ENCODE data around the gene GPC5.

Gene GPC5

GRCh38 chr13:91368676-91369440, 29.6 kb upstream of the GPC5 start:
- TF ChIP-seq CTCF (IDR thresholded peaks at IDR 0.05; ENCODE audit: low read depth, low read length): no peak
- H3K4me3 ChIP-seq (ENCODE audit: low read depth, low read length): no peak overlapping the region
- peak; percentile 47 for DNase-seq (ENCODE audit: low read depth, low spot score)
- in situ Hi-C loops (cut with HindIII; ENCODE audit: low sequenced_read_pairs): no loop called here

- in situ Hi-C loops (cut with HindIII; ENCODE audit: low sequenced_read_pairs): no loop called here
- no peak overlapping the region for H3K4me3 ChIP-seq (ENCODE audit: low read depth, low read length)
- DNase-seq (ENCODE audit: low read depth, low spot score): peak; percentile 48
- no peak for TF ChIP-seq CTCF (IDR thresholded peaks at IDR 0.05; ENCODE audit: low read depth, low read length)
Observed at GRCh38 chr13:91369441-91369831, 29.0 kb upstream of the GPC5 start.

DNA sequence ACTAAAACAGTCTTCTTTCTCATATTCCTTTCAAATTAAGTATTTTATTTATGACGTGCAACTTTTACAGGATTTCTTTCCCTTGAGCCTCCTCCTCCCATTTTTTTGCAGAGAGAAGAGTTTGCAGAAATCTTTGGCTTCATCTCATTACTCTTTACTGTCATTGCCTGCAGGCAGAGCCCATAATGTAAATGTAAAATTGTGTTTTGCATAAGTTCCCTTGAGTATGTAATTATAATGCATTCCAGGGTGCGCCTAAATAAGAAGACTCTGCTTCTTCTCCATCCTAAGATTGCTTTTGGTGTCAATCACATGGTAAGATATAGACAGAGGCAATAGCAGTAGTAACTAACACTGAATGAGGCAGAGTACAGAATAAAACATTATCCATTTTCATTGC, 27.9 kb upstream of the GPC5 start:
- in situ Hi-C loops (cut with HindIII; ENCODE audit: low sequenced_read_pairs): no loop called here
- H3K4me3 ChIP-seq (ENCODE audit: low read depth, low read length): no peak overlapping the region
- DNase-seq (ENCODE audit: low read depth, low spot score): no peak
- TF ChIP-seq CTCF (IDR thresholded peaks at IDR 0.05; ENCODE audit: low read depth, low read length): no peak

- in situ Hi-C loops (cut with HindIII; ENCODE audit: low sequenced_read_pairs): no loop called here
- no peak for DNase-seq (ENCODE audit: low read depth, low spot score)
- no peak overlapping the region for H3K4me3 ChIP-seq (ENCODE audit: low read depth, low read length)
- TF ChIP-seq CTCF (IDR thresholded peaks at IDR 0.05; ENCODE audit: low read depth, low read length): no peak
Observed at GRCh38 chr13:91372911-91373310, 25.5 kb upstream of the GPC5 start.

DNA sequence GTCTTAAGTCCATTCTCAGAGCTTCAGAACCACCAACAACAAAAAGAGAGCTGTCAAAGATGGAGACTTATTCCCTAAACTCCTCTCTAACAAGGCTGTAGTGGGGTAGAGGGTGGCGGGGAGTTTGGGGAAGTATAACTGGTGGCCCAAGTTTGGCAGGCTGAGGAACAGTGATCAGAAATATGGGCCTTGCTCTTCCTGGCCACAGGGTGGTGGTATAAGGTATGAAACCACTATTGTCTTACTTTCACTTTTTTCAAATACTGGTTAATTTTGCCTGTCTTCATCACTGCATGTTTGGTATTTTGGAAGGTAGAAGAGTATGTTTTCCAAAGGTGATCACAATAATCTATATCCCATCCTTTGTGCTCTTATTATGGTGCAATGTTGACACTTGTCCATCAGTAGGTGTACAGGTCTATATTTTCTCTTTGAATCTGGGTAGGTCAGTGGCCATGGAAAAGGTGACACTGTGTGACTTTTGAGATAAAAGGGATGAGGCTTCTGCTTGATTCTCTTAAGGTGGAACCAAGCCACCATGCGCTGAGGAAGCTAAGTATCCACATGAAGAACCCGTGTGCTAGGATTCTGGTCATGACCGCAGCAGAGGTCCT, 23.2 kb upstream of the GPC5 start:
- TF ChIP-seq CTCF (IDR thresholded peaks at IDR 0.05; ENCODE audit: low read depth, low read length): peak; percentile 71
- H3K4me3 ChIP-seq (ENCODE audit: low read depth, low read length): no peak overlapping the region
- in situ Hi-C loops (cut with HindIII; ENCODE audit: low sequenced_read_pairs): no loop called here
- DNase-seq (ENCODE audit: low read depth, low spot score): peak; percentile 17

DNA sequence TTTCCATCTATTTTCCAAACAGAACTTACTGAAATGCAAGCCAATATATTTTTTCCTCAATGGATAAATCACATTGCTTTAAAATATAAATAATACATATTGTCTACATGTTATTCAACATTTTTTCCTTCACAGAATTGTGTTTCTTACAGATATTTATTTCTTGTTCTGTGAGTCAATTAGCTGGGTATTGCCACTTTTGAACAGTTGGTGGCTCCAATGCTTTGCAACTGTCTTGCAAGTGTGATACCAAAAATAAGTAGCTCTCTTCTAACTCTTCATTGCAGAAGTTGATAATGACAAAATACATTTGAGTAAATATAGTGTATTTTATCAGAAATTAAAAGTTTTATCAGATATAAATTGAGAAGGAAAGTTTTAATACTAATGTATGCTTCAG, 17.1 kb upstream of the GPC5 start:
- in situ Hi-C loops (cut with HindIII; ENCODE audit: low sequenced_read_pairs): no loop called here
- TF ChIP-seq CTCF (IDR thresholded peaks at IDR 0.05; ENCODE audit: low read depth, low read length): peak; percentile 52
- DNase-seq (ENCODE audit: low read depth, low spot score): peak; percentile 50
- H3K4me3 ChIP-seq (ENCODE audit: low read depth, low read length): no peak overlapping the region
